ENCODE measurements around the gene FRMD4A.
"Not testable (repeated sequence)": the region's sequence is repeated elsewhere in the genome, so short reads cannot be mapped to it uniquely, and the experiment has no call there.

FRMD4A gene

GRCh38 chr10:13829790-13830189 is 500.9 kb downstream of the FRMD4A start:
- no peak for DNase-seq

GRCh38 chr10:13828284-13828683 is 502.4 kb downstream of the FRMD4A start:
- DNase-seq, result not testable (repeated sequence)

- DNase-seq, result no peak
Observed at GRCh38 chr10:13827076-13827797, 503.5 kb downstream of the FRMD4A start.

GRCh38 chr10:13823709-13824405 is 506.9 kb downstream of the FRMD4A start:
- no peak for DNase-seq

- DNase-seq, result peak; percentile 20
Observed at GRCh38 chr10:13823096-13823708, 507.5 kb downstream of the FRMD4A start.

- no peak for DNase-seq
Observed at GRCh38 chr10:13822490-13822889, 508.2 kb downstream of the FRMD4A start.

GRCh38 chr10:13820964-13821337 is 509.8 kb downstream of the FRMD4A start:
- no peak for DNase-seq

GRCh38 chr10:13820119-13820963 is 510.4 kb downstream of the FRMD4A start:
- DNase-seq, result no peak

GRCh38 chr10:13816195-13816925 is 514.4 kb downstream of the FRMD4A start:
- peak; percentile 61 for DNase-seq

GRCh38 chr10:13815756-13816155 is 515.0 kb downstream of the FRMD4A start:
- DNase-seq, result no peak

- DNase-seq, result no peak
Observed at GRCh38 chr10:13813550-13813949, 517.2 kb downstream of the FRMD4A start.

GRCh38 chr10:13812804-13813203 is 517.9 kb downstream of the FRMD4A start:
- DNase-seq, result no peak

- DNase-seq, result no peak
Observed at GRCh38 chr10:13810568-13810967, 520.2 kb downstream of the FRMD4A start.

- DNase-seq, result no peak
Observed at GRCh38 chr10:13809427-13809826, 521.3 kb downstream of the FRMD4A start.

- no peak for DNase-seq
Observed at GRCh38 chr10:13808556-13809391, 522.0 kb downstream of the FRMD4A start.

GRCh38 chr10:13806419-13806818 is 524.3 kb downstream of the FRMD4A start:
- no peak for DNase-seq

GRCh38 chr10:13803566-13804554 is 526.9 kb downstream of the FRMD4A start:
- DNase-seq, result no peak

- no peak for DNase-seq
Observed at GRCh38 chr10:13801907-13802288, 528.8 kb downstream of the FRMD4A start.

GRCh38 chr10:13801156-13801906 is 529.4 kb downstream of the FRMD4A start:
- no peak for DNase-seq
